Effector memory CD4-positive, alpha-beta T cell (primary cell): ENCODE results near the gene F12.

Experiments used
- DNase-seq, 3 donors: peaks; one replicate each; pipeline ENCODE4 v3.0.0-alpha.2; 2020
- H3K27ac ChIP-seq: 2 replicates; pipeline ENCODE4 v1.7.0; 2013; ENCODE audit warnings: mild to moderate bottlenecking, low read length, moderate library complexity; ENCODE audit not compliant: insufficient read depth, poor library complexity, severe bottlenecking
- H3K27me3 ChIP-seq: replicated peaks from 2 replicates; pipeline ENCODE4 v1.7.0; 2013; ENCODE audit warnings: mild to moderate bottlenecking, low read length; ENCODE audit not compliant: insufficient read depth, control insufficient read depth, poor library complexity, severe bottlenecking
- H3K36me3 ChIP-seq: 2 replicates; pipeline ENCODE4 v1.7.0; 2013; ENCODE audit warnings: mild to moderate bottlenecking, low read length, moderate library complexity; ENCODE audit not compliant: control insufficient read depth, insufficient read depth
- H3K4me1 ChIP-seq: 2 replicates; pipeline ENCODE4 v1.7.0; 2013; ENCODE audit warnings: low read length, mild to moderate bottlenecking; ENCODE audit not compliant: control insufficient read depth, insufficient read depth, poor library complexity, severe bottlenecking
- H3K4me3 ChIP-seq: 2 replicates; pipeline ENCODE4 v1.7.0; 2013; ENCODE audit warnings: low read length, low read depth, mild to moderate bottlenecking; ENCODE audit not compliant: insufficient read depth, poor library complexity, severe bottlenecking
- H3K9me3 ChIP-seq: 2 replicates; pipeline ENCODE4 v1.7.0; 2013; ENCODE audit warnings: mild to moderate bottlenecking, low read length, moderate library complexity; ENCODE audit not compliant: control insufficient read depth
- total RNA-seq, 3 donors: gene quantifications; one replicate each; lab custom pipeline; 2026; lab: John Stamatoyannopoulos, UW

Gene F12
- total RNA-seq, result 0.17 to 2.4 (median 0.97) reads per million in 3 donors

GRCh38 chr5:177409043-177409801 lies at the start of gene F12:
Gene F12, minus strand, starts transcription at chr5:177409564. Its CDS starts 37 bp downstream, at chr5:177409527.
- Histone ChIP-seq H3K27ac (no peak within 1 kb of the TSS), H3K27me3 (no peaks in the 10 kb centered on the region), H3K9me3 (no peaks in the 10 kb centered on the region), H3K4me1 (peaks cover 9% of the 10 kb centered on the region), H3K4me3 (no peak within 1 kb of the TSS), H3K36me3 (no peaks in the 10 kb centered on the region)
- DNase-seq, result no peak

- Histone ChIP-seq H3K4me3 (no peak overlapping the region), H3K36me3 (no peaks in the 10 kb centered on the region), H3K27ac (no peak overlapping the region), H3K4me1 (peaks cover 22% of the 10 kb centered on the region), H3K9me3 (no peaks in the 10 kb centered on the region), H3K27me3 (no peaks in the 10 kb centered on the region)
- no peak for DNase-seq
Measured at GRCh38 chr5:177458912-177459350, 49.6 kb upstream of the F12 start.

- H3K4me1 ChIP-seq, result peaks cover 24% of the 10 kb centered on the region
- DNase-seq, result no peak
- H3K27me3 ChIP-seq, result no peaks in the 10 kb centered on the region
- no peaks in the 10 kb centered on the region for H3K36me3 ChIP-seq
- no peaks in the 10 kb centered on the region for H3K9me3 ChIP-seq
- no peak overlapping the region for H3K4me3 ChIP-seq
- no peak overlapping the region for H3K27ac ChIP-seq
Measured at GRCh38 chr5:177457852-177458681, 48.7 kb upstream of the F12 start.

- Histone ChIP-seq H3K4me1 (peaks cover 22% of the 10 kb centered on the region), H3K4me3 (no peak overlapping the region), H3K27ac (no peak overlapping the region), H3K9me3 (no peaks in the 10 kb centered on the region), H3K36me3 (no peaks in the 10 kb centered on the region), H3K27me3 (no peaks in the 10 kb centered on the region)
- peak; percentile 33 to 54 (median 48) for DNase-seq
Measured at GRCh38 chr5:177456976-177457851, 47.9 kb upstream of the F12 start.

GRCh38 chr5:177456591-177456964 lies 47.2 kb upstream of the F12 start:
- DNase-seq, result no peak
- no peaks in the 10 kb centered on the region for H3K27me3 ChIP-seq
- H3K27ac ChIP-seq, result no peak overlapping the region
- H3K36me3 ChIP-seq, result no peaks in the 10 kb centered on the region
- no peak overlapping the region for H3K4me3 ChIP-seq
- peaks cover 20% of the 10 kb centered on the region for H3K4me1 ChIP-seq
- H3K9me3 ChIP-seq, result no peaks in the 10 kb centered on the region

- Histone ChIP-seq H3K27me3 (no peaks in the 10 kb centered on the region), H3K9me3 (no peaks in the 10 kb centered on the region), H3K36me3 (no peaks in the 10 kb centered on the region), H3K27ac (peak overlapping the region; percentile 93), H3K4me3 (peak overlapping the region; percentile 68), H3K4me1 (peaks cover 20% of the 10 kb centered on the region)
- DNase-seq, result peak; percentile 87 to 93 (median 92)
Measured at GRCh38 chr5:177455661-177456590, 46.6 kb upstream of the F12 start.

- Histone ChIP-seq H3K4me3 (peak overlapping the region; percentile 68), H3K36me3 (no peaks in the 10 kb centered on the region)
- peak; percentile 87 to 88 (median 88) for DNase-seq
Measured at GRCh38 chr5:177455036-177455660, 45.8 kb upstream of the F12 start.

GRCh38 chr5:177454397-177455035 lies 45.2 kb upstream of the F12 start:
- Histone ChIP-seq H3K4me1 (peaks cover 20% of the 10 kb centered on the region), H3K9me3 (no peaks in the 10 kb centered on the region), H3K27me3 (no peaks in the 10 kb centered on the region), H3K4me3 (peak overlapping the region; percentile 68), H3K27ac (peak overlapping the region; percentile 93), H3K36me3 (no peaks in the 10 kb centered on the region)
- peak; percentile 94 to 98 (median 94) for DNase-seq

More at GRCh38 chr5:177455036-177455660, 45.8 kb upstream of the F12 start:
- peaks cover 20% of the 10 kb centered on the region for H3K4me1 ChIP-seq
- H3K9me3 ChIP-seq, result no peaks in the 10 kb centered on the region
- no peaks in the 10 kb centered on the region for H3K27me3 ChIP-seq
- H3K27ac ChIP-seq, result peak overlapping the region; percentile 93
